RWPE1 (cell line): Measurements from ENCODE around the gene TGOLN2.
A peak's percentile ranks its signal among the peaks of the same experiment; 100 is the strongest.

Experiments used
- CTCF ChIA-PET: fragments of 350-600 bp; sonication (Branson Sonifier 250); formaldehyde crosslinking; extraction: SDS; loops from one replicate; lab custom pipeline; 2021; lab: Yijun Ruan, JAX
- POLR2A ChIA-PET: fragments of 400-600 bp; formaldehyde crosslinking; extraction: SDS; loops from one replicate; lab custom pipeline; 2020; ENCODE audit warnings: antibody characterized with exemption; ENCODE audit not compliant: low non-redundant PET; lab: Yijun Ruan, JAX
- DNase-seq: peaks from one replicate; pipeline ENCODE4 v3.0.0; 2012; ENCODE audit warnings: low spot score
- H3K27ac ChIP-seq: fragments of 450-650 bp; 2 replicates; pipeline ENCODE4 v1.5.1; 2017
- CTCF ChIP-seq: fragments of 450-650 bp; conservative IDR thresholded peaks from 2 replicates; pipeline ENCODE4 v1.5.1; 2017; ENCODE audit warnings: low read depth, mild to moderate bottlenecking

Gene TGOLN2

GRCh38 chr2:85291425-85292023 lies 36.3 kb downstream of the TGOLN2 start:
- CTCF ChIA-PET: interaction anchor here (0.6 to 2.1 kb wide), 2 partner anchors 9 to 261 kb away, joined by 3 to 6 read pairs; no protein-coding TSS in a partner anchor
- H3K27ac ChIP-seq: no peak overlapping the region; the same call in 1 of the 2 replicates

GRCh38 chr2:85288244-85288725 lies 39.5 kb downstream of the TGOLN2 start:
- peak overlapping the region; percentile 93 for H3K27ac ChIP-seq
- no peak for TF ChIP-seq CTCF
- POLR2A ChIA-PET: interaction anchor here (0.7 kb wide), 1 partner anchor 11 kb away, joined by 4 read pairs; no protein-coding TSS in a partner anchor
- CTCF ChIA-PET: interaction anchor here (1.0 to 3.4 kb wide), 4 partner anchors 12 to 222 kb away, joined by 3 to 14 read pairs (median 4); partner anchors contain the start of gene TCF7L1
- DNase-seq: peak; percentile 98

More at GRCh38 chr2:85291425-85292023, 36.3 kb downstream of the TGOLN2 start:
- POLR2A ChIA-PET: no interaction called here
- DNase-seq: no peak
- no peak for TF ChIP-seq CTCF

GRCh38 chr2:85287721-85288120 lies 40.1 kb downstream of the TGOLN2 start:
- ChIA-PET POLR2A (no interaction called here), CTCF (interaction anchor here (1.2 to 3.4 kb wide), 3 partner anchors 13 to 221 kb away, joined by 4 to 14 read pairs (median 5); partner anchors contain the start of gene TCF7L1)
- DNase-seq: no peak
- peak overlapping the region; percentile 93 for H3K27ac ChIP-seq
- no peak for TF ChIP-seq CTCF

- peak overlapping the region; percentile 79 for H3K27ac ChIP-seq
- ChIA-PET POLR2A (no interaction called here), CTCF (interaction anchor here (3.4 kb wide), 1 partner anchor 154 kb away, joined by 14 read pairs; the partner anchor contains the start of gene TCF7L1)
- DNase-seq: no peak
- TF ChIP-seq CTCF: no peak
These were observed 40.9 kb downstream of the TGOLN2 start for GRCh38 chr2:85286918-85287317.

GRCh38 chr2:85283641-85284040 lies 44.1 kb downstream of the TGOLN2 start:
- ChIA-PET POLR2A (no interaction called here), CTCF (interaction anchor here (0.6 to 2.8 kb wide), 4 partner anchors 14 to 217 kb away, joined by 3 to 27 read pairs (median 4); no protein-coding TSS in a partner anchor)
- TF ChIP-seq CTCF: no peak
- peak overlapping the region; percentile 79 for H3K27ac ChIP-seq
- DNase-seq: no peak

- TF ChIP-seq CTCF: no peak
- CTCF ChIA-PET: interaction anchor here (0.8 kb wide), 1 partner anchor 216 kb away, joined by 3 read pairs; no protein-coding TSS in a partner anchor
- DNase-seq: no peak
- peak overlapping the region; percentile 79 for H3K27ac ChIP-seq
- POLR2A ChIA-PET: no interaction called here
These were observed 44.9 kb downstream of the TGOLN2 start for GRCh38 chr2:85282914-85283313.
